NCI-H1105 (cell line): ENCODE data around the gene XRRA1.

Source experiments
- DNase-seq: peaks from one replicate; lab custom pipeline; 2025; lab: John Stamatoyannopoulos, UW

Gene XRRA1

DNA sequence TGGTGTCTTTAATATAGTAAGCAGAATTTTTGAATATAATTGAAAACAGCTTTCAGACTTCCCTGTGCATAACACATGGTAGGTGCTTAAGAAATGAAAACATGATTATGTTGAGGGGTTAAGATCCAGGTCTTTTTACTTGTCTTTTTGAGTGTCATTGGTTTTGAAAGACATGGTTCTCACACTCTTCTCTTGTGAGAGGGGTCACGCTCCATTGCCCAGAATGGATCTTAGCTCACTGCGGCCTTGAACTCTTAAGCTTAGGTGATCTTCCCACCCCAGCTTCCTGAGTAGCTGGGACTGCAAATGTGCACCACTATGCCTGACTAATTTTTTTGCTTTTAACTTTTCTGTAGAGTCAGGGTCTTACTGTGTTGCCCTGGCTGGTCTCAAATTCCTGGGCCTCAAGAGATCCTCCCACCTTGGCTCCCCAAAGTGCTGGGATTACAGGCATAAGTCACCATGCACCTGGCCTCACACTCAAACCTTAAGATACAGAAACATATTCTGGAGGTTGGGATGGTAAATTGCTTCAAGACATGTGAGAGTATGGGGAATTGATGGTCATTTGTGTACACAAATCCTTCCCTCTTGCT lies 1.6 kb upstream of the XRRA1 start:
- DNase-seq: no peak

- DNase-seq: peak; percentile 1
Measured at GRCh38 chr11:74949753-74950137, 854 bp upstream of the XRRA1 start.

- DNase-seq: no peak
Measured at GRCh38 chr11:74948546-74948897, 369 bp downstream of the XRRA1 start.

DNA sequence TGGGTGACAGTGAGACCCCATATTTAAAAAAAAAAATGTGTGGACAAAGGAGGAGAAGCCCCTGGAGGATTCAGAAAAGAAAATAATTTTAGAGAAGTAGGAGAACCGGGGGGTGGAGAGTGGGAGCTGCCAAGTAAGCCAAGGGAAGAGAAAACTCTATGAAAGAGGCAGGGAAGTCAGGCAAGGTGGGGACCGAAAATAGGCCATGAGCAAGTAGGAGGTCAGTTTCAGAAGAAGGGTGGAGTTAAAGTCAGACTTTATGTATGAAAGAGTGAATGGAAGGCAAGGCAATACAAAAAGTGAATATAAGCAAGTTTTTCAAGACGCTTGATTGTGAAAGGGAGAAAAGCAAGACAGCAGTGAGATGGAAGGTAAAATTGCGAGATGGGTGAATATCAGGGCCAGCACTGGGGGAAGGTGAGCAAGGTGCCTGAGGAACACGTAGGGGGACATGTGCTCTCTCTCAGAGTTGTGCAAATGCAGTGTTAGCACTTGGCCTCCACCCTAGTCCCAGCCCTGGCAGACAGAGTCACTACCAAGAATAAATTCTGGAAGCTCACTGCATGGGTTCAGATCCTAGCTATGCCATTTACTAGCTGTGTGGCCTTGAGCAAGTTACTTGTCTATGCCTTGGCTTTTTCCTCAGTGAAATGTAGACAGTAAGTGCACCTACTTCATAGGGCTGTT lies 6.7 kb downstream of the XRRA1 start:
- DNase-seq: no peak

GRCh38 chr11:74941492-74941891 lies 7.4 kb downstream of the XRRA1 start:
- no peak for DNase-seq

DNA sequence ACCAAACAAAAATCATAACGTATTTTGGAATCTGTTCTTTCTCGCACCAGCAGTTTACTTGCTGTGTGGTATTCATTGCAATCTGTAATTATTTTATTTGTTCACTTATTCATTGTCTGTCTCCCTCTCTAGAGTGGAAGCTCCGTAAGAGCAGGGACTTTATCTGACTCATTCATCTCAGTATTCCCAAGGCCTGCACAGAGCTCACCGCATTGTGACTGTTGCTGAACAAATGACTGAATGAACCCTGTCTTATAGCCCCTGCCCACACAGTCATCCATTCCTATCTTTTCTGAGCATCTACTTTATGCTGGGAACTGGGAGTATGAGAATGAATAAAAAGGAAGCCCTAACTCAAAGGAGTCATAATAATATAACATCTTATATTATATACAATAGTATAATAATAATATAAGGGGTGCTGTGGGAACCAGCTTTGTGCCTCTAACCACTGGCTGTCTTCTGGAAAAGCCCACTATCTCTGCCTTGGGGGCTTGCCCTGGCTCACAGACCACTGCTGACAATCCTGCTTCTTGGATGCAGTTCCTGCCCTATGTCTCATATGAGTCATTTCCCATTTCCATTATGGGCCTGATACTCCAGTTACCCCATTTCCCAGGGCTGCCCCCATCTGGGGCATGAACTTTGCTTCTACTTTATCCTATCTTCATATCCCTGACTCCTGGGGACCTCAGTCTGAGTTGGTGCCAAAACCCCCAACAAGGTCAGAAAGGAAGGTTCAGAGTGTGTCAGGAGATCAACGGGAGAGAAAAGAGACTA lies 11.0 kb downstream of the XRRA1 start:
- DNase-seq: no peak

DNA sequence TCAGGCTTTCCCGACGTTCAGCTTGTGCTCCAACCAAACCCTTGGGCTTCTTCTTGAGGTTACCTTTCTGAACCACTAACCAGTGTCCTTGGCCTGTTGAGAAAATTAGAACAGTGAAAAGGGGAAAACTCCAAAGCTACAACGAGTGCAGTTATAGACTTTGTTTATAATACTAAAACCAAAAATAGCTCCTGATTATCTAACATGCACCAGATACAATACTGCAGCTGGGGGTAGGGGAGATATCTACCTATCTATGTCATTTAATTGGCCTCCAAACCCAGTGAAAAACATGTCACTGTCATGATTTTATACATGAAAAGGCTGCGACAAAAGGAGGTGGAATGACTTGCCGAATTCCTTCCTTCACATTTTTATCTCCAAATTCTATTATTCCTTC lies 11.9 kb downstream of the XRRA1 start:
- DNase-seq: no peak

DNA sequence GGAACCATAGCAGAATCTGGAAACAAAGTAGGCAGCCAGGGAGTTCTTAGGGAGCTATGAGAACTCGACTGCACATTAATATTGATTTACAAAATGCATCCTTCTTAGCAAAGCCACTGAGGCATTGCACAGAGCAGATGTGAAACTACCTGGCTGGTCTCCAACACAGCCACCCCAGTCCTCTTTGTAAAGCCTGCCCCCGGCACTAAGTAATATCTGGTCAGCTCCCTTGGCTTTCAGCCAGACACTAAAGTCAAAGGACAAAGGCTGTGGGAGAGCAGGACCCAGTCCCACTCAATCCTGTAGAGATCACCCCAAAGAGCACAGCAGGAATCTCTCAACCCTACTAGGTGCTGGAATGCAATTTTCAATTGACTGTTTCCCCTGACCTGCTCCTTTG lies 12.8 kb downstream of the XRRA1 start:
- DNase-seq: peak; percentile 5

- no peak for DNase-seq
Measured at GRCh38 chr11:74935285-74935684, 13.6 kb downstream of the XRRA1 start.

DNA sequence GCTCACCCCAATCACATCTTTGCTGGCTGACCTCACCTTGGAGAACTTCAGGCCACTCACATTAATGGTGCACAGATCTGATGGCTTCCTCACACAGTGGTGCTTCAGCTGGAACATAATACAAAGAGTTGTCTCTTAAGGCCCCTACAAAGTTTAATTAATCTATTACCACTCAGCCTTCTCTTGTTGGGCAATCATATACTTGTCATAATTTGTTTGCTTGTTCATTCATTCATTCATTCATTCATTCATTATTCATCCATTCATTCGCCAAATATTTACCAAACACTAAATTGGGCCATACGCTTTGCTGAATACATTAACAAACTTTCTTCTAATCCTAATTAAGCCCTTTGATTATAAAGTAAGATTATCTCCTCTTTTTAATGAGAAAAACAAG lies 15.1 kb downstream of the XRRA1 start:
- DNase-seq: no peak

GRCh38 chr11:74932797-74933196 lies 16.1 kb downstream of the XRRA1 start:
- no peak for DNase-seq

GRCh38 chr11:74932169-74932568 lies 16.7 kb downstream of the XRRA1 start:
- no peak for DNase-seq

DNA sequence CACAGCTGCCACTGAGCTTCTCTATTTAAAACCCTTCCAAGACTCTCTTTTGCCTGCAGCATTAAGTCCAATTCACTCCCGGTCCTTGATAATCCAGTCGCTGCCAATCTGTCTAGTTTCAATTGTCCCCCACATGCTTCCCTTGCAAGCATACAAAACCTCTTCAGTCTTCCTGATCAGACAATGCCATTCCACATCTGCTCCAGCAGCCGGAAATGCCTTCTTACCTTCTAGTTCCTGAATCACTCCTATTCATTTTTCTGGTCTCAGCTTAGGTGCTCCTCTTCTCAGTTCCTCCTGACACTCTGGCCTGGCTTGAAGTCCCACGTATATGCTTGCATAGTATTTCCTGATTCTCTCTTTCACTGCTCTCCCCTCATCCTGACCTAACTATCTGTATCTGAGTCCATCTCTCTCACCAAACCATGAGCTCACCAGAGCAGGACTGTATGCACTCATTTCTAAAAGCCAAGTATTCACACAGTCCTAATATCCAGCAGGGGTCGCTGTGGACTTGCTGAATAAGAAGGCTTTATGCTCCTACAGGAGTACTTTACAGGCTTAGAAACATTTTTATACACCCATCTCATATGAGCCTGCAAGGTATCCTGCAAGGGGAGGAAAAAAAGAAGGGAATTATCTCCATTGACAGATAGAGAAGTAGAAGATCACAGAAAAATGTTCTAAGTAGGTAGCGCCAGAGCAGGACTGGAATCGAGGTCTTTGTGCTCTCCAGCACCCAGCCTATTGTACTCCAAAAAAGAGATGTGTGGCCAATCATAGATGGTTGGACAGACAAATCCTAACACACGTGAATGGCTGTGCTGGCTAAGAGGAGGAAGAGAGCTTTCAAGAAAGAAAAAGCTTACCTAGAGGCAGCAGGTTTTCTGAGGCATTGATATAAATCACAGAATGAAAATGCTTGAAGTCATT lies 19.2 kb downstream of the XRRA1 start:
- peak; percentile 84 for DNase-seq

GRCh38 chr11:74927496-74927895 lies 21.4 kb downstream of the XRRA1 start:
- DNase-seq: no peak

GRCh38 chr11:74926304-74927030 lies 22.4 kb downstream of the XRRA1 start:
- no peak for DNase-seq

DNA sequence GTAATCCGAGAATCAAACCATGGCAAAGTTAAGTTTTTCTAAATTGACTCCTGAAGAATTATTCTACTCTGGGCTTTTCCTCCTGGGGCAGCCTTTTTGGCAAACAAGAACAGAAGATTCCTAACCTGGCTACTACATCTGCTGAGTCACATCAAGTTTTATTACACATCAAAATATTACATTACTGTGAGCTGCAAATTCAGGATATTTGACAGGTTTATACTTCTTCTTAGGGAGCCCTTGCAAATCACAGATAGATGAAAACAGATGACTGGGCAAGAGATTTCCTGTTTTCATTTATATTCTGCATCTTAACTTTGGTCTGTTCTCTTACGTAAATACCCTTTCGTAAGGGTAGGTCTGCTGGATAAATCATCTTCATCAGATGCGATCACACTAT lies 23.6 kb downstream of the XRRA1 start:
- no peak for DNase-seq

DNA sequence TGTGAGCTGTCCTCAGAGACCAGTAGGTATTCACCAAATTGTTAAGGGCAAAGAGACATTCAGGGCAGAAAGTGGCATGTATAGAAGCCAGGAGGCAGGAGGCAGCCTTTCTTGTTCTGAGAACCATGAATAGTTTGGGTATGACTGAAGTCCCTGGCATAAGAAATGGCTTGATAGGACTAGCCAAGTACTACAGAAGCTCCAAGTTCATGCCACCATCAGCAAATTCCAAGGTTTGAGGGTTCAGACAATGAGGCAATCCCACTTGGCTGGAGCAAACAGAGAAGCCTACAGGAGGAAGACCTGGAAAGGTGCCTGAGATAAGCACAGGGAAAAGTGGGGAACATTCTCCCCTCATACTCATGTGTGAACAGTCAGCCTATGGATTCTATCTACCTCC lies 25.8 kb downstream of the XRRA1 start:
- no peak for DNase-seq

DNA sequence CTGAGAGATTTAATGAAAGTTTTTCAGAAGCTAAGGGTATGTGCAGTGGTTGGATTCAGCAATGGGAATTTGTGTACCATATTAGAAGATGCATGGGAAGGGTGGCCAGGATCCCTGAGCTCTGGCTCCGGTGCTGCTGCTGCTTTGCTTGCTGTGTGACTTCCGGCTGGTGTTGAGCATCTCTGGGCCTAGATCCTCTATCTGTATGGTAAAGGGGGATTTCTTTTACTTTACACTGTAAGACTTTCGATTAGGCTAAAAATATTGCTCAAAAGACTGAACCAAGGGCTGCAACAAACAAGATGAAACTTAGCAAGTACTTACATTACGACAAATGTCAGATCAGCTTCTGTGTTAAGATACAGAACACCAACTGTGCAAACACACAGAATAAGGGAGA lies 39.1 kb downstream of the XRRA1 start:
- DNase-seq: no peak

- no peak for DNase-seq
Measured at GRCh38 chr11:74909385-74909784, 39.5 kb downstream of the XRRA1 start.

DNA sequence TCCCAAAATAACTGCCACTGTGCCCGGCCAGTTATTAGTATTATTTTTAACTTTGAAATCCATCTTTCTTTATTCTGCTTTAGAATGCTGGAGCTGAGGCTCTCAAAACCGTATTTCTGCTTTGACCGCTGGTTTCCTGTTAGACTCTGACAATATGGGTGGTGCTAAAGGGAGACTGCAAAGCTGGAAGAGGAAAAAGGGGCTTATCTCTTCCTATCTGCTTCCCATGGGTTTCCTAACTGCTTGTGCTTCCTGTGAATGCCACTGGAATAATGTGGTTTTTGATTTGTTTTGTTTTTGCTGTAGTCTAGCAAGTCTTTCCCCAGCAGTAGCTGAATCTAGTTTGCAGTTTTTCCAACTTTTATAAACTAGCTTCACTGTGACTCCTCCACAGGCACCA lies 43.6 kb downstream of the XRRA1 start:
- no peak for DNase-seq

GRCh38 chr11:74902342-74902741 lies 46.5 kb downstream of the XRRA1 start:
- no peak for DNase-seq

DNA sequence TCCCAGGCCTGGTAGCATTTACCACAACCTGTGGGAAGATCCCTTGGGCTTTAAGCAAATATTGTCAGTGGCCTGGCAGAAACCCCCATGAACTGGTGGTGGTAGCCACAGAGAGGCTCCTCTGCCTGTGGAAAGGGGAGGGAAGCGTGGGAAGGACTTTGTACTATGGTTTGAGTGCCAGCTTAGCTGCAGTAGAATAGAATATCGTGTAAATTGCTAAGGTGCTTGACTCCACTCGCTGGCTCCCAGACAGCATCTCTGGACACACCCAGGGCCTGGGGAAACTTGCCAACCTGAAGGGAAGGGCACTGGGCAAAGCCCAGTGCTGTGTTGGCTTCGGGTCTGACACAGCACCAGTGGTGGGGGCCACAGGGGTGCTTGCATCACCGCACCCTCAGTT lies 52.6 kb downstream of the XRRA1 start:
- no peak for DNase-seq
